KMS-11 (cell line): ENCODE data around the gene DDI2.
A peak's percentile ranks its signal among the peaks of the same experiment; 100 is the strongest.

Source experiments
- H2AFZ ChIP-seq: fragments of 200-600 bp; sonication (generic); 2 replicates; pipeline ENCODE4 v1.6.1; 2016; ENCODE audit warnings: antibody characterized with exemption, mixed run types, low read depth
- H3K27ac ChIP-seq: fragments of 200-600 bp; sonication (generic); 2 replicates; pipeline ENCODE4 v1.6.1; 2016; ENCODE audit warnings: mild to moderate bottlenecking, mixed run types
- H3K27me3 ChIP-seq: fragments of 200-600 bp; sonication (generic); 2 replicates; pipeline ENCODE4 v1.6.1; 2017; ENCODE audit warnings: mild to moderate bottlenecking, low read depth, mixed run types, moderate library complexity; ENCODE audit not compliant: insufficient read depth
- H3K36me3 ChIP-seq: fragments of 200-600 bp; sonication (generic); 2 replicates; pipeline ENCODE4 v1.6.1; 2017; ENCODE audit warnings: mild to moderate bottlenecking, mixed run types; ENCODE audit not compliant: insufficient read depth
- H3K4me1 ChIP-seq: fragments of 200-600 bp; sonication (generic); 2 replicates; pipeline ENCODE4 v1.6.1; 2016; ENCODE audit warnings: mild to moderate bottlenecking, low read depth, mixed run types; ENCODE audit not compliant: poor library complexity, severe bottlenecking
- H3K4me2 ChIP-seq: fragments of 200-600 bp; sonication (generic); 2 replicates; pipeline ENCODE4 v1.7.0; 2016; ENCODE audit warnings: mild to moderate bottlenecking, mixed run types
- H3K4me3 ChIP-seq: fragments of 200-600 bp; sonication (generic); IDR thresholded peaks from 2 replicates; pipeline ENCODE4 v1.6.1; 2017; ENCODE audit warnings: low read depth, low read length, mixed read lengths; ENCODE audit not compliant: insufficient read depth
- H3K79me2 ChIP-seq: fragments of 200-600 bp; sonication (generic); 2 replicates; pipeline ENCODE4 v1.6.1; 2016; ENCODE audit warnings: low read depth, mixed run types; ENCODE audit not compliant: insufficient read depth
- H3K9ac ChIP-seq: fragments of 200-600 bp; sonication (generic); 2 replicates; pipeline ENCODE4 v1.6.1; 2016; ENCODE audit warnings: mild to moderate bottlenecking, mixed run types
- H4K20me1 ChIP-seq: fragments of 200-600 bp; sonication (generic); 2 replicates; pipeline ENCODE4 v1.6.1; 2016; ENCODE audit warnings: mild to moderate bottlenecking, mixed run types; ENCODE audit not compliant: insufficient read depth
- CTCF ChIP-seq: fragments of 200-600 bp; sonication (generic); conservative IDR thresholded peaks from 2 replicates; pipeline ENCODE4 v1.6.1; 2017; ENCODE audit warnings: low read depth, mild to moderate bottlenecking, antibody characterized with exemption, low read length, moderate library complexity, mixed read lengths

DDI2 gene

GRCh38 chr1:15625056-15625917, 8.0 kb downstream of the DDI2 start:
- Histone ChIP-seq H3K4me3 (no peak overlapping the region), H3K4me1 (peaks cover 76% of the 10 kb centered on the region), H3K4me2 (peak overlapping the region; percentile 53), H2AFZ (no peak overlapping the region), H3K27me3 (no peaks in the 10 kb centered on the region), H4K20me1 (peaks cover 10% of the 10 kb centered on the region; the same call in 1 of the 2 replicates), H3K9ac (no peak overlapping the region), H3K79me2 (peaks cover 93% of the 10 kb centered on the region), H3K27ac (no peak overlapping the region), H3K36me3 (peaks cover 3% of the 10 kb centered on the region; the same call in 1 of the 2 replicates)
- no peak for TF ChIP-seq CTCF

DNA sequence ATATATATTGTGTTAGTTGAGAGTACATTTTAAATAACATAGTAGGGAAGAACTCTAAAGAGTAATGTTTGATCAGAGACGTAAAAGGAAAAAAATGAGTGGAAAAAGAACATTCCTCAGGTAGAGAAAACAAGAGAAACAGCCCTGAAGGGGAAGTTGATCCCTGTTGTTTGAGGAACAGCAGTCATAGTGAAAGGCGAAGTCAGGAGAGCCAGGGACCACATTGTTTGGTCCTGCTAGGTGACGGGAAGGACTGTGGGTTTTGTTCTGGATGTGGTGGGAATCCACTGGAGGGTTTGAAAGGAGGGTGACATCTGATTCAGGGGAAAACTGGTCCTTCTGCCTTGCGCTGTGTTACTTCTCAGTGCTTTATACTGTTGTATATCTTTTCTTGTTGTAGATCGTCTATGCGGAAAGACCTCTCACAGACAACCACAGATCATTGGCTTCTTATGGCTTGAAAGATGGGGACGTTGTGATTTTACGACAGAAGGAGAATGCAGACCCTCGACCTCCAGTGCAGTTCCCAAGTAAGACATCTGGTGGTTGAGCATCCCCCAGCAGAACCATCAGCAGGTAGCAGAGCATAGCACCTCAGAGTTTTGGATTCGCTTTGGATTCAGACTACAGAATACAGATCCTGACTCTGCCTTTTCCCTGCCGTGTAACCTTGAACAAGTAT, 9.2 kb downstream of the DDI2 start:
- H3K4me2 ChIP-seq: peak overlapping the region; percentile 53; the same call in 1 of the 2 replicates
- peak overlapping the region; percentile 37 for H3K27ac ChIP-seq
- H4K20me1 ChIP-seq: peaks cover 10% of the 10 kb centered on the region; the same call in 1 of the 2 replicates
- no peak overlapping the region for H3K4me3 ChIP-seq
- H3K79me2 ChIP-seq: peaks cover 83% of the 10 kb centered on the region
- H3K4me1 ChIP-seq: peaks cover 65% of the 10 kb centered on the region
- no peak overlapping the region for H3K9ac ChIP-seq
- H3K36me3 ChIP-seq: peaks cover 3% of the 10 kb centered on the region; the same call in 1 of the 2 replicates
- no peaks in the 10 kb centered on the region for H3K27me3 ChIP-seq
- no peak overlapping the region for H2AFZ ChIP-seq
- no peak for TF ChIP-seq CTCF

- Histone ChIP-seq H3K4me3 (no peak overlapping the region), H3K4me2 (peak overlapping the region; percentile 53), H2AFZ (no peak overlapping the region), H3K4me1 (peaks cover 55% of the 10 kb centered on the region), H3K27ac (peak overlapping the region; percentile 37), H3K27me3 (no peaks in the 10 kb centered on the region), H3K79me2 (peaks cover 81% of the 10 kb centered on the region), H4K20me1 (peaks cover 5% of the 10 kb centered on the region; the same call in 1 of the 2 replicates), H3K36me3 (peaks cover 3% of the 10 kb centered on the region; the same call in 1 of the 2 replicates), H3K9ac (no peak overlapping the region)
- TF ChIP-seq CTCF: no peak
Observed at GRCh38 chr1:15627343-15627988, 10.2 kb downstream of the DDI2 start.

GRCh38 chr1:15628003-15628402, 10.7 kb downstream of the DDI2 start:
- Histone ChIP-seq H3K27ac (peak overlapping the region; percentile 37), H3K9ac (no peak overlapping the region), H3K4me1 (peaks cover 51% of the 10 kb centered on the region), H3K79me2 (peaks cover 76% of the 10 kb centered on the region), H4K20me1 (peaks cover 5% of the 10 kb centered on the region; the same call in 1 of the 2 replicates), H3K4me3 (no peak overlapping the region), H3K36me3 (peaks cover 3% of the 10 kb centered on the region; the same call in 1 of the 2 replicates), H2AFZ (no peak overlapping the region), H3K27me3 (no peaks in the 10 kb centered on the region), H3K4me2 (peak overlapping the region; percentile 53)
- TF ChIP-seq CTCF: no peak
